Neural cell (in vitro differentiated cells): Measurements from ENCODE around the gene GDI1. TPM values are rescaled to one million over a fixed set of nuclear protein-coding genes. Genes with fewer than 3 reads are reported as not detected.

Experiments used
- H2AFZ ChIP-seq: fragments of 200-600, 300-800 bp; sonication (generic), shearing (Covaris generic); 2 replicates; pipeline ENCODE4 v1.6.0; 2014; ENCODE audit warnings: low read depth, mild to moderate bottlenecking, antibody characterized with exemption, low read length, moderate library complexity
- H3F3A ChIP-seq: fragments of 200-600 bp; shearing (Covaris generic); 2 replicates; pipeline ENCODE4 v1.6.1; 2016; ENCODE audit warnings: mild to moderate bottlenecking, moderate library complexity, mixed read lengths, antibody characterized with exemption, low read length; ENCODE audit not compliant: insufficient read depth, poor library complexity, severe bottlenecking
- H3K27ac ChIP-seq: fragments of 200-600, 300-800 bp; sonication (generic), shearing (Covaris generic); 2 replicates; pipeline ENCODE4 v1.5.1; 2014; ENCODE audit warnings: mild to moderate bottlenecking, low read length, moderate library complexity
- H3K27me3 ChIP-seq: fragments of 300-800, 200-600 bp; sonication (generic), shearing (Covaris generic); 2 replicates; pipeline ENCODE4 v1.6.0; 2014; ENCODE audit warnings: mild to moderate bottlenecking, low read depth, low read length, moderate library complexity; ENCODE audit not compliant: insufficient read depth
- H3K36me3 ChIP-seq: fragments of 300-800, 200-600 bp; sonication (generic), shearing (Covaris generic); 2 replicates; pipeline ENCODE4 v1.5.1; 2014; ENCODE audit warnings: mild to moderate bottlenecking, antibody characterized with exemption, low read length, moderate library complexity; ENCODE audit not compliant: insufficient read depth
- H3K4me2 ChIP-seq: fragments of 300-800, 200-600 bp; sonication (generic), shearing (Covaris generic); 2 replicates; pipeline ENCODE4 v1.6.0; 2014; ENCODE audit warnings: mild to moderate bottlenecking, low read length
- H3K4me3 ChIP-seq: fragments of 300-800, 200-600 bp; sonication (generic), shearing (Covaris generic); 2 replicates; pipeline ENCODE4 v1.5.1; 2014; ENCODE audit warnings: mild to moderate bottlenecking, low read length, moderate library complexity
- H3K79me2 ChIP-seq: fragments of 200-600 bp; shearing (Covaris generic); replicated peaks from 2 replicates; pipeline ENCODE4 v1.6.0; 2014; ENCODE audit warnings: mild to moderate bottlenecking, low read length, moderate library complexity; ENCODE audit not compliant: insufficient read depth
- H3K9ac ChIP-seq: fragments of 300-800, 200-600 bp; sonication (generic), shearing (Covaris generic); 2 replicates; pipeline ENCODE4 v1.6.1; 2016; ENCODE audit warnings: mild to moderate bottlenecking, low read length, mixed read lengths
- H3K9me2 ChIP-seq: fragments of 200-600 bp; shearing (Covaris generic); 2 replicates; pipeline ENCODE4 v1.6.1; 2016; ENCODE audit warnings: mild to moderate bottlenecking, low read length, mixed read lengths; ENCODE audit not compliant: insufficient read depth
- H3K9me3 ChIP-seq: fragments of 200-600, 300-800 bp; sonication (generic), shearing (Covaris generic); 2 replicates; pipeline ENCODE4 v1.6.1; 2016; ENCODE audit warnings: mild to moderate bottlenecking, mixed run types, low read length, moderate library complexity, mixed read lengths
- H4K20me1 ChIP-seq: fragments of 200-600 bp; shearing (Covaris generic); 2 replicates; pipeline ENCODE4 v1.6.1; 2016; ENCODE audit warnings: mild to moderate bottlenecking, mixed run types; ENCODE audit not compliant: insufficient read depth
- CTCF ChIP-seq: fragments of 450-650 bp; IDR thresholded peaks from 2 replicates; pipeline ENCODE4 v1.5.1; 2014; ENCODE audit warnings: antibody characterized with exemption, mild to moderate bottlenecking, moderate library complexity; ENCODE audit not compliant: poor library complexity, severe bottlenecking
- EP300 ChIP-seq: fragments of 450-650 bp; conservative IDR thresholded peaks from 2 replicates; pipeline ENCODE4 v1.6.1; 2014; ENCODE audit warnings: antibody characterized with exemption, mild to moderate bottlenecking, moderate library complexity; ENCODE audit not compliant: poor library complexity, severe bottlenecking
- EZH2 ChIP-seq: fragments of 200-600, 300-800 bp; shearing (Covaris generic), sonication (generic); IDR thresholded peaks from 2 replicates; pipeline ENCODE4 v1.6.1; 2014; ENCODE audit warnings: antibody characterized with exemption, low read length, borderline replicate concordance, mild to moderate bottlenecking; ENCODE audit not compliant: insufficient read depth, poor library complexity, severe bottlenecking
- MXI1 ChIP-seq: fragments of 450-650 bp; conservative IDR thresholded peaks from 2 replicates; pipeline ENCODE4 v1.6.1; 2014; ENCODE audit warnings: antibody characterized with exemption, mild to moderate bottlenecking; ENCODE audit not compliant: poor library complexity, severe bottlenecking
- POLR2AphosphoS5 ChIP-seq: IDR thresholded peaks from 2 replicates; pipeline ENCODE4 v1.6.1; 2012
- RAD21 ChIP-seq: fragments of 450-650 bp; conservative IDR thresholded peaks from 2 replicates; pipeline ENCODE4 v1.6.1; 2014; ENCODE audit warnings: antibody characterized with exemption, mild to moderate bottlenecking, moderate library complexity
- REST ChIP-seq: IDR thresholded peaks from 2 replicates; pipeline ENCODE4 v1.6.1; 2012; ENCODE audit warnings: borderline replicate concordance
- SMC3 ChIP-seq: fragments of 450-650 bp; conservative IDR thresholded peaks from 2 replicates; pipeline ENCODE4 v1.6.1; 2014; ENCODE audit warnings: antibody characterized with exemption, mild to moderate bottlenecking, moderate library complexity; ENCODE audit not compliant: poor library complexity
- TAF1 ChIP-seq: IDR thresholded peaks from 2 replicates; pipeline ENCODE4 v1.6.1; 2012; ENCODE audit warnings: low read depth
- polyA plus RNA-seq: library from polyadenylated mRNA; depleted of rRNA; stranded (reverse); fragments of >200 nt; gene quantifications from 2 replicates; pipeline ENCODE4 v1.2.3, GENCODE V29; 2014

The GDI1 gene
- polyA plus RNA-seq, 1 donor from 2014 or later, result 370 TPM

DNA sequence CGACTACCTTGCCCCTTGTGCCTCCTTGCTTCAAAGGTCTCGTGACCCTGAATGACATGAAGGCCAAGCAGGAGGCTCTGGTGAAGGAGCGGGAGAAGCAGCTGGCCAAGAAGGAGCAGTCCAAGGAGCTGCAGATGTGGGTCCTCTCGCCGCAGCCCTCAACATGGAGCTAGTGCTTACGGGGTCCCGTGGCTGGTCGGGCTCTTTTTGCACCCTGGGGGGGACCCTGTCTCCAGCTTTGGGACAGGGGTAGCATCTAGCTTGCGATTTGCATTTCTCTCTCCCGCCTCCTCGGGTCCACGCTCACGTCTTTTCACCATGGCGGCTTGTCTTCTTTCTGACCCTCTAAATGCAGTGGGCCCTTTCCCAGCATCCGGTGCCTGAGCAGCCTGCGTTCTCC is 8.8 kb downstream of the GDI1 start:
- H2AFZ ChIP-seq, result no peak overlapping the region
- H3K9me2 ChIP-seq, result no peaks in the 10 kb centered on the region
- H3K4me2 ChIP-seq, result no peak overlapping the region
- no peaks in the 10 kb centered on the region for H3K27me3 ChIP-seq
- no peaks in the 10 kb centered on the region for H3K36me3 ChIP-seq
- H3F3A ChIP-seq, result no peaks in the 10 kb centered on the region
- H3K4me3 ChIP-seq, result no peak overlapping the region
- H3K9me3 ChIP-seq, result no peaks in the 10 kb centered on the region
- H3K79me2 ChIP-seq, result peaks cover 4% of the 10 kb centered on the region
- no peak overlapping the region for H3K27ac ChIP-seq
- no peaks in the 10 kb centered on the region for H4K20me1 ChIP-seq
- TF ChIP-seq CTCF (no peak), EZH2 (no peak), RAD21 (no peak), REST (no peak), SMC3 (no peak), EP300 (no peak), POLR2AphosphoS5 (no peak), TAF1 (no peak), MXI1 (no peak)
- no peak overlapping the region for H3K9ac ChIP-seq

GRCh38 chrX:154446430-154446829 is 9.5 kb downstream of the GDI1 start:
- no peak overlapping the region for H3K4me2 ChIP-seq
- peaks cover 4% of the 10 kb centered on the region for H3K79me2 ChIP-seq
- no peak overlapping the region for H3K27ac ChIP-seq
- no peaks in the 10 kb centered on the region for H3K9me2 ChIP-seq
- H3F3A ChIP-seq, result no peaks in the 10 kb centered on the region
- no peak for TF ChIP-seq EZH2
- TF ChIP-seq SMC3, result no peak
- TF ChIP-seq MXI1, result no peak
- no peak for TF ChIP-seq TAF1
- no peak for TF ChIP-seq CTCF
- TF ChIP-seq REST, result no peak
- TF ChIP-seq RAD21, result no peak
- H3K27me3 ChIP-seq, result no peaks in the 10 kb centered on the region
- no peak overlapping the region for H3K4me3 ChIP-seq
- H3K9me3 ChIP-seq, result no peaks in the 10 kb centered on the region
- H3K9ac ChIP-seq, result no peak overlapping the region
- no peaks in the 10 kb centered on the region for H4K20me1 ChIP-seq
- H2AFZ ChIP-seq, result no peak overlapping the region
- H3K36me3 ChIP-seq, result no peaks in the 10 kb centered on the region
